Heart left ventricle (tissue), 16 donors: ENCODE data around the gene STRIP1. TPM values are rescaled to one million over a fixed set of nuclear protein-coding genes. Genes with fewer than 3 reads are reported as not detected.

ENCODE experiments used
- ATAC-seq, 4 donors: fragments of 200-7000 bp; cut with Tn5 transposase; one replicate each; pipeline ENCODE4 v1.9.1; 2020 to 2022; ENCODE audit warnings: moderate library complexity in 4 of 4, mild to moderate bottlenecking in 3 of 4, moderate number of reproducible peaks in 1 of 4
- DNase-seq, 5 donors: peaks; one replicate each; pipeline ENCODE4 v3.0.0-alpha.2; 2020
- H3K27ac ChIP-seq, 12 donors: fragments of 200-600 bp; sonication (generic) in 4 of 12; one replicate each; pipeline versions ENCODE4 v1.5.0 to v1.8.0; 2016 to 2022; ENCODE audit warnings: mild to moderate bottlenecking in 2 of 12
- H3K27me3 ChIP-seq, 9 donors: fragments of 200-600 bp; sonication (generic) in 2 of 9; one replicate each; pipeline versions ENCODE4 v1.5.1 to v1.8.0; 2016 to 2022; ENCODE audit warnings: mild to moderate bottlenecking in 3 of 9
- H3K36me3 ChIP-seq, 9 donors: fragments of 200-600 bp; sonication (generic) in 2 of 9; one replicate each; pipeline versions ENCODE4 v1.5.0 to v1.8.0; 2018 to 2022; ENCODE audit warnings: mild to moderate bottlenecking in 2 of 9
- H3K4me1 ChIP-seq, 12 donors: fragments of 200-600 bp; sonication (generic) in 4 of 12; one replicate each; pipeline versions ENCODE4 v1.5.0 to v1.8.0; 2016 to 2022; ENCODE audit warnings: mild to moderate bottlenecking in 3 of 12
- H3K4me3 ChIP-seq, 12 donors: fragments of 200-600 bp; sonication (generic) in 4 of 12; one replicate each; pipeline versions ENCODE4 v1.5.0 to v1.8.0; 2017 to 2022; ENCODE audit warnings: mild to moderate bottlenecking in 9 of 12, moderate library complexity in 4 of 12
- H3K9me3 ChIP-seq, 12 donors: fragments of 200-600 bp; sonication (generic) in 4 of 12; one replicate each; pipeline versions ENCODE4 v1.5.0 to v1.8.0; 2016 to 2022; ENCODE audit warnings: mild to moderate bottlenecking in 1 of 12
- POLR2A ChIP-seq, 2 donors: fragments of 450-650 bp; IDR thresholded peaks; one replicate each; pipeline ENCODE4 v1.6.1; 2017; ENCODE audit warnings: antibody characterized with exemption in 2 of 2, mild to moderate bottlenecking in 2 of 2, moderate library complexity in 2 of 2
- WGBS, 4 donors: extraction: QIAGEN DNeasy Blood & Tissue Kit in 2 of 4; methylation state at CpG; one replicate each; pipeline versions ENCODE4 v1.1.5 to v1.1.7; 2013 to 2018; 5-methylcytosine and 5-hydroxymethylcytosine counted together
- intact Hi-C, 10 donors: fragments of 100-400 bp; cut with DNase I; formaldehyde crosslinking; loops; one replicate each; pipeline versions ENCODE4 v1.11.1 to v1.14.2; 2022
- polyA plus RNA-seq, 2 donors: library from polyadenylated mRNA; stranded (reverse); fragments of 200-250 nt; gene quantifications; one replicate each; pipeline ENCODE4 v1.2.3, GENCODE V29; 2013
- total RNA-seq, 9 donors: library from RNA; depleted of rRNA in 2 of 9; stranded (reverse); fragments of >200 nt in 2 of 9; fragmentation: NEBNext Ultra II Directional in 3 of 9; extraction: Animal tissue kit (Norgen Biotek cat#: 25700) in 3 of 9; gene quantifications; one replicate each; pipeline versions ENCODE4 v1.1.0 to v1.2.4, GENCODE V29; 2016 to 2023
- TF ChIP-seq, protein P1 (sequence below), 12 donors: fragments of 200-600 bp; sonication (generic) in 4 of 12; IDR thresholded peaks; one replicate each; pipeline versions ENCODE4 v1.5.0 to v1.8.0; 2018 to 2022; ENCODE audit warnings: antibody characterized with exemption in 12 of 12, mild to moderate bottlenecking in 5 of 12
- donor health status: ischemic (EF 13 %, LVEDD 7.1; RV severe dilation, severe dysfunction).
- donor health status: healthy with polysubstance abuse.
- donor health status: DM: no; HTN: yes; CAD: no.
- donor health status: DM: no; HTN: no; CAD: no.
- donor health status: ischemic (EF 25% LVEDD 6.9; RV normal size, moderate dysfunction).
- donor health status: ischemic (EF 25% LVEDD 5.7; RV mildly dilated, moderate dysfunction).
- donor health status: healthy.
- donor health status: DM: yes; HTN: yes; CAD: no.
- donor health status: ischemic (EF 35%, LVEDD 5.7; RV mildly dilated, moderate dysfunction).
- donor health status: nonischemic (EF 11% LVEDD 7.7; RV severe dilation, severe dysfunction).
- donor health status: DM: yes; HTN: yes; CAD: no.
- donor health status: PGD.
- donor health status: ischemic (EF 29% LVEDD 5.4; RV normal size, mild dysfunction).
- donor health status: nonischemic (EF 23%, LVEDD 6.1; RV moderate dilation, normal function).

The STRIP1 gene
- total and polyA plus RNA-seq, 11 donors = 7.8 to 22.8 (median 19.0) TPM

DNA sequence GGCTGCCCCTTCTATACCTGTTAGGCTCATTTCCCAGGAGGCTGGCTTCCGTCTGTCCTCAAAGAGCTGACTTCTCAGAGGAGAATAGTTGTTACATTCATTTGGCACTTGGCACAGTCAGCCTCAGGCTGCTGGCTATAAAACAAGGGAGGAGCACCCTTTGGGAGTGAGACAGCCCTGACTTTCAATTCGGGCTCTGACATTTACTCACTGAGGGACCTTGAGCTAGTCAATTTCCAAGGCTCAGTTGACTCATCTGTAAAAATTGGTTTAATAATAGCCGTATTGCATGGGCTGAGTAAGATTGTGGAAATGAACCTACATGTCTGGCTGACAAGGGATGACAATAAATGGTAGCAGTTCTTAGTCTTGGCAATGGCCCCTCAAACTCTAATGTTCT lies 22.4 kb downstream of the STRIP1 start:
- TF ChIP-seq, protein P1, sequence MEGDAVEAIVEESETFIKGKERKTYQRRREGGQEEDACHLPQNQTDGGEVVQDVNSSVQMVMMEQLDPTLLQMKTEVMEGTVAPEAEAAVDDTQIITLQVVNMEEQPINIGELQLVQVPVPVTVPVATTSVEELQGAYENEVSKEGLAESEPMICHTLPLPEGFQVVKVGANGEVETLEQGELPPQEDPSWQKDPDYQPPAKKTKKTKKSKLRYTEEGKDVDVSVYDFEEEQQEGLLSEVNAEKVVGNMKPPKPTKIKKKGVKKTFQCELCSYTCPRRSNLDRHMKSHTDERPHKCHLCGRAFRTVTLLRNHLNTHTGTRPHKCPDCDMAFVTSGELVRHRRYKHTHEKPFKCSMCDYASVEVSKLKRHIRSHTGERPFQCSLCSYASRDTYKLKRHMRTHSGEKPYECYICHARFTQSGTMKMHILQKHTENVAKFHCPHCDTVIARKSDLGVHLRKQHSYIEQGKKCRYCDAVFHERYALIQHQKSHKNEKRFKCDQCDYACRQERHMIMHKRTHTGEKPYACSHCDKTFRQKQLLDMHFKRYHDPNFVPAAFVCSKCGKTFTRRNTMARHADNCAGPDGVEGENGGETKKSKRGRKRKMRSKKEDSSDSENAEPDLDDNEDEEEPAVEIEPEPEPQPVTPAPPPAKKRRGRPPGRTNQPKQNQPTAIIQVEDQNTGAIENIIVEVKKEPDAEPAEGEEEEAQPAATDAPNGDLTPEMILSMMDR (IDR thresholded peaks at IDR 0.05) = no peak
- no peak for TF ChIP-seq POLR2A (IDR thresholded peaks at IDR 0.05)
- no peak for DNase-seq
- intact Hi-C loops = loop anchor here in 3 of 10 donors (5.0 to 10.0 kb wide), 3 partner anchors 36 to 258 kb away; no protein-coding TSS in a partner anchor
- no peak overlapping the region for H3K27ac ChIP-seq
- peak in 3 of 4 donors; percentile 20 to 50 (median 32) for ATAC-seq
- peaks cover 5 to 80% (median 72%) of the 10 kb centered on the region in 9 donors for H3K36me3 ChIP-seq
- H3K4me3 ChIP-seq = no peak overlapping the region
- H3K4me1 ChIP-seq = peaks cover 0 to 15% (median 3%) of the 10 kb centered on the region in 12 donors
- no peaks in the 10 kb centered on the region for H3K9me3 ChIP-seq
- H3K27me3 ChIP-seq = no peaks in the 10 kb centered on the region
- WGBS, 4 donors = 54 to 70% (median 61%) methylated on average over 3 of the region's 3 CpGs

DNA sequence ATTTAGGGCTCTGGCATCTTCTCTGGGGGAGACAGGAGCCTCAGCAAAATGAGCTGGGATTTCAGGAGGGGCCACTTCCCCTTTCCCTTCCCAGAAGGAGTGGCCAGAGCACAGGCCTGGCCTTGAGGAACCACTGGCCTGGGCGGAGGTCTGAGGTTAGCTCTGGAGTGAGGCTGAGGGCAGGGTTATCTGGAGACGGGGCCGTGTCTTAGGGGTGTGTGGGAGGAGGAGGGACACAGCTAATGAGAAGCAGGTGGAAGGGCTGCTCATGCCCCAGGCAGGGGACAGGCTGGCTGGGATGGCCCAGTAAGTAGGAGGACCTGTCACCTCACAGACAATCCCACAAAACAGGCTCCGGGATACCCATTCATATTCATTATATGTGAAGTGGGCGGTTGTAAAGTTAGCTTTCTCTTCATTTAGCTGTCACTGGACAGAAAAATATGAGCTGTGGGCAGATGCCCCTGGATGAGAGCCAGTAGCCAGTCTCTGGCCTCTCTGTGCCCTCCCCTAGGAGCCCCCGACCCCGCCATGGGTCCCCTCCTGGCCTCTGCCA lies 23.6 kb downstream of the STRIP1 start:
- Histone ChIP-seq H3K27me3 (no peaks in the 10 kb centered on the region), H3K4me1 (peaks cover 0 to 12% (median 3%) of the 10 kb centered on the region in 12 donors), H3K27ac (no peak overlapping the region), H3K4me3 (no peak overlapping the region), H3K9me3 (no peaks in the 10 kb centered on the region), H3K36me3 (peaks cover 5 to 67% (median 59%) of the 10 kb centered on the region in 9 donors)
- no peak for TF ChIP-seq POLR2A (IDR thresholded peaks at IDR 0.05)
- ATAC-seq (peak in 1 of 4 donors; percentile 5), DNase-seq (no peak)
- 73 to 80% (median 76%) methylated on average over 7 of the region's 7 CpGs for WGBS, 4 donors
- intact Hi-C loops = loop anchor here in 3 of 10 donors (5.0 to 10.0 kb wide), 3 partner anchors 34 to 257 kb away; no protein-coding TSS in a partner anchor

- intact Hi-C loops = loop anchor here in 3 of 10 donors (5.0 to 10.0 kb wide), 3 partner anchors 34 to 256 kb away; no protein-coding TSS in a partner anchor
- Histone ChIP-seq H3K4me1 (peaks cover 0 to 12% (median 3%) of the 10 kb centered on the region in 12 donors), H3K36me3 (peaks cover 5 to 62% (median 53%) of the 10 kb centered on the region in 9 donors), H3K4me3 (no peak overlapping the region), H3K9me3 (no peaks in the 10 kb centered on the region), H3K27me3 (no peaks in the 10 kb centered on the region), H3K27ac (no peak overlapping the region)
- ATAC-seq (no peak), DNase-seq (no peak)
- WGBS, 4 donors = 80 to 97% (median 88%) methylated on average over 1 of the region's 1 CpG
- TF ChIP-seq, protein P1 (IDR thresholded peaks at IDR 0.05) = no peak
- TF ChIP-seq POLR2A (IDR thresholded peaks at IDR 0.05) = no peak
Measured at GRCh38 chr1:110058591-110058990, 24.2 kb downstream of the STRIP1 start.

- H3K4me1 ChIP-seq = peaks cover 0 to 12% (median 0%) of the 10 kb centered on the region in 12 donors
- peaks cover 5 to 55% (median 46%) of the 10 kb centered on the region in 9 donors for H3K36me3 ChIP-seq
- 82 to 90% (median 85%) methylated on average over 6 of the region's 6 CpGs for WGBS, 4 donors
- no peaks in the 10 kb centered on the region for H3K27me3 ChIP-seq
- intact Hi-C loops = loop anchor here in 3 of 10 donors (5.0 to 10.0 kb wide), 3 partner anchors 33 to 256 kb away; no protein-coding TSS in a partner anchor
- no peaks in the 10 kb centered on the region for H3K9me3 ChIP-seq
- DNase-seq = no peak
- no peak overlapping the region for H3K4me3 ChIP-seq
- TF ChIP-seq, protein P1 (IDR thresholded peaks at IDR 0.05) = no peak
- no peak for TF ChIP-seq POLR2A (IDR thresholded peaks at IDR 0.05)
- H3K27ac ChIP-seq = no peak overlapping the region
- ATAC-seq = no peak
Measured at GRCh38 chr1:110059133-110059863, 24.9 kb downstream of the STRIP1 start.
